Measurements from ENCODE around the gene NEK8. TPM values are rescaled to one million over a fixed set of nuclear protein-coding genes. Genes with fewer than 3 reads are reported as not detected.
A peak's percentile ranks its signal among the peaks of the same experiment; 100 is the strongest.

Gene NEK8
- total and polyA plus RNA-seq, 2 of the 8 experiments (the other 6 are each of a cell fraction or from before 2014, with no cell fraction given), result 14.9 to 23.3 TPM

- no peak for TF ChIP-seq USF2 (IDR thresholded peaks at IDR 0.05; ENCODE audit: low read length)
- TF ChIP-seq SIX5 (IDR thresholded peaks at IDR 0.05; ENCODE audit: low read depth, low read length), result no peak
- TF ChIP-seq POLR2A (IDR thresholded peaks at IDR 0.05; ENCODE audit: control extremely low read depth in 1 of 2, low read depth in 2 of 2, low read length in 2 of 2), result peak in 1 of 2 experiments; percentile 69; a peak in 1 of 3 replicates
- no peak for TF ChIP-seq E2F6 (IDR thresholded peaks at IDR 0.05)
- TF ChIP-seq CHD2 (IDR thresholded peaks at IDR 0.05; ENCODE audit: low read length), result no peak
- TF ChIP-seq YY1 (IDR thresholded peaks at IDR 0.05; ENCODE audit: low read depth, low read length), result 0 out of 2 replicates have a peak, but pooled peaks have one; percentile 37
- no peak for TF ChIP-seq RXRA (IDR thresholded peaks at IDR 0.05; ENCODE audit: insufficient read depth, low read depth, low read length)
- TF ChIP-seq RBBP5 (IDR thresholded peaks at IDR 0.05; ENCODE audit: borderline replicate concordance, low read depth, low read length), result 0 out of 2 replicates have a peak, but pooled peaks have one; percentile 10
- no peak for TF ChIP-seq SP1 (IDR thresholded peaks at IDR 0.05; ENCODE audit: low read depth, low read length)
- no peak for TF ChIP-seq SUZ12 (IDR thresholded peaks at IDR 0.05; ENCODE audit: low read length)
- no peak for TF ChIP-seq TEAD4 (IDR thresholded peaks at IDR 0.05; ENCODE audit: low read depth, low read length)
- no peak for TF ChIP-seq SP2 (IDR thresholded peaks at IDR 0.05; ENCODE audit: low read length)
- peak; percentile 78; the same call in 1 of the 2 replicates for TF ChIP-seq BACH1 (IDR thresholded peaks at IDR 0.05; ENCODE audit: low read length)
- TF ChIP-seq FOSL1 (IDR thresholded peaks at IDR 0.05; ENCODE audit: insufficient read depth, low read depth, low read length), result no peak
- no peak for TF ChIP-seq RFX5 (IDR thresholded peaks at IDR 0.05; ENCODE audit: borderline replicate concordance, low read depth, low read length)
- TF ChIP-seq BCL11A (IDR thresholded peaks at IDR 0.05; ENCODE audit: low read depth in 2 of 2, low read length in 2 of 2), result no peak
- no peak for TF ChIP-seq EZH2 (IDR thresholded peaks at IDR 0.05; ENCODE audit: low read depth, low read length, severe bottlenecking)
- no peak for TF ChIP-seq JUN (IDR thresholded peaks at IDR 0.05; ENCODE audit: low read depth, low read length)
- no peak for TF ChIP-seq SIRT6 (IDR thresholded peaks at IDR 0.05; ENCODE audit: low read length)
- no peak for TF ChIP-seq CTBP2 (IDR thresholded peaks at IDR 0.05; ENCODE audit: borderline replicate concordance, insufficient read depth, insufficient read length, low read length)
- no peak for TF ChIP-seq ATF3 (IDR thresholded peaks at IDR 0.05; ENCODE audit: insufficient read depth, low read depth, low read length)
Measured at GRCh38 chr17:28728364-28729200, at the start of gene NEK8 (continued).
